ENCODE measurements around the gene HSD17B14. TPM values are rescaled to one million over a fixed set of nuclear protein-coding genes. Genes with fewer than 3 reads are reported as not detected.
"Not testable (repeated sequence)": the region's sequence is repeated elsewhere in the genome, so short reads cannot be mapped to it uniquely, and the experiment has no call there.

Gene HSD17B14
- total RNA-seq, 2 donors from 2014 or later: 5.6 to 6.6 TPM

- DNase-seq (ENCODE audit: low spot score): no peak
- intact Hi-C loops (cut with DNase I): no loop called here
Observed at GRCh38 chr19:48780631-48781391, 55.5 kb downstream of the HSD17B14 start.

- intact Hi-C loops (cut with DNase I): no loop called here
- DNase-seq (ENCODE audit: low spot score): no peak
Observed at GRCh38 chr19:48779636-48780035, 56.7 kb downstream of the HSD17B14 start.

- DNase-seq (ENCODE audit: low spot score): no peak
- intact Hi-C loops (cut with DNase I): no loop called here
Observed at GRCh38 chr19:48777720-48778119, 58.6 kb downstream of the HSD17B14 start.

GRCh38 chr19:48777139-48777538, 59.2 kb downstream of the HSD17B14 start:
- no peak for DNase-seq (ENCODE audit: low spot score)
- intact Hi-C loops (cut with DNase I): no loop called here

GRCh38 chr19:48772503-48772953, 63.8 kb downstream of the HSD17B14 start:
- intact Hi-C loops (cut with DNase I): no loop called here
- DNase-seq (ENCODE audit: low spot score): no peak

- DNase-seq (ENCODE audit: low spot score): no peak
- intact Hi-C loops (cut with DNase I): no loop called here
Observed at GRCh38 chr19:48770734-48771472, 65.4 kb downstream of the HSD17B14 start.

- intact Hi-C loops (cut with DNase I): no loop called here
- no peak for DNase-seq (ENCODE audit: low spot score)
Observed at GRCh38 chr19:48770266-48770665, 66.0 kb downstream of the HSD17B14 start.

- intact Hi-C loops (cut with DNase I): loop anchor here in 1 of 2 donors (5.0 kb wide), 1 partner anchor 683 kb away; the partner anchor contains the start of genes ALDH16A1 and PIH1D1
- no peak for DNase-seq (ENCODE audit: low spot score)
Observed at GRCh38 chr19:48768994-48769713, 67.1 kb downstream of the HSD17B14 start.

GRCh38 chr19:48768171-48768753, 68.0 kb downstream of the HSD17B14 start:
- intact Hi-C loops (cut with DNase I): loop anchor here in 1 of 2 donors (5.0 kb wide), 1 partner anchor 684 kb away; the partner anchor contains the start of genes ALDH16A1 and PIH1D1
- DNase-seq (ENCODE audit: low spot score): not testable (repeated sequence)

GRCh38 chr19:48765816-48766215, 70.5 kb downstream of the HSD17B14 start:
- intact Hi-C loops (cut with DNase I): loop anchor here in 1 of 2 donors (5.0 kb wide), 1 partner anchor 686 kb away; the partner anchor contains the start of genes ALDH16A1 and PIH1D1
- not testable (repeated sequence) for DNase-seq (ENCODE audit: low spot score)

Other genes with a start within 250 kb of the HSD17B14 start
- not detected for gene SPACA4, start 229.7 kb downstream of the HSD17B14 start, total RNA-seq
- gene FAM83E, start 221.4 kb downstream of the HSD17B14 start, total RNA-seq: not detected
- 100 to 1,000 TPM; 746 to 777 TPM for gene RPL18, start 217.3 kb downstream of the HSD17B14 start, total RNA-seq
- gene SPHK2, start 217.0 kb downstream of the HSD17B14 start, total RNA-seq: 10 to 100 TPM in 1 of 2 donors, 1 to 10 TPM in 1; 8.5 to 12.1 TPM
- gene DBP, start 199.1 kb downstream of the HSD17B14 start, total RNA-seq: 1 to 10 TPM; 1.8 to 3.6 TPM
- gene CA11, start 190.3 kb downstream of the HSD17B14 start, total RNA-seq: 1 to 10 TPM; 4.8 to 5.7 TPM
- under 1 TPM; 0.28 to 0.38 TPM for gene NTN5, start 163.5 kb downstream of the HSD17B14 start, total RNA-seq
- gene FUT2, start 140.5 kb downstream of the HSD17B14 start, total RNA-seq: not detected
- 1 to 10 TPM in 1 of 2 donors, under 1 TPM in 1; 0.90 to 1.1 TPM for gene MAMSTR, start 116.8 kb downstream of the HSD17B14 start, total RNA-seq
- gene RASIP1, start 95.9 kb downstream of the HSD17B14 start, total RNA-seq: 10 to 100 TPM; 13.8 to 19.2 TPM
- gene IZUMO1, start 89.6 kb downstream of the HSD17B14 start, total RNA-seq: under 1 TPM; 0.52 to 0.56 TPM
- 1 to 10 TPM; 1.5 to 2.1 TPM for gene FUT1, start 83.8 kb downstream of the HSD17B14 start, total RNA-seq
- not detected for gene FGF21, start 81.0 kb downstream of the HSD17B14 start, total RNA-seq
- gene BCAT2, start 25.5 kb downstream of the HSD17B14 start, total RNA-seq: 10 to 100 TPM; 21.7 to 24.9 TPM
- gene PLEKHA4, start 32.1 kb upstream of the HSD17B14 start, total RNA-seq: 10 to 100 TPM; 91.0 to 91.2 TPM
- gene PPP1R15A, start 35.9 kb upstream of the HSD17B14 start, total RNA-seq: 100 to 1,000 TPM in 1 of 2 donors, 10 to 100 TPM in 1; 72.8 to 172 TPM
- 1 to 10 TPM in 1 of 2 donors, under 1 TPM in 1; 0.86 to 1.9 TPM for gene TULP2, start 62.3 kb upstream of the HSD17B14 start, total RNA-seq
- 100 to 1,000 TPM; 219 to 282 TPM for gene NUCB1, start 63.8 kb upstream of the HSD17B14 start, total RNA-seq
- not detected for gene DHDH, start 97.2 kb upstream of the HSD17B14 start, total RNA-seq
- gene BAX, start 118.4 kb upstream of the HSD17B14 start, total RNA-seq: 10 to 100 TPM; 44.6 to 53.4 TPM
- 1,000 to 10,000 TPM; 2,854 to 3,275 TPM for gene FTL, start 128.8 kb upstream of the HSD17B14 start, total RNA-seq
- 10 to 100 TPM; 28.0 to 39.5 TPM for gene GYS1, start 156.8 kb upstream of the HSD17B14 start, total RNA-seq
- 10 to 100 TPM; 34.7 to 43.1 TPM for gene RUVBL2, start 157.4 kb upstream of the HSD17B14 start, total RNA-seq
- gene LHB, start 180.6 kb upstream of the HSD17B14 start, total RNA-seq: not detected
- not detected for gene CGB3, start 187.8 kb upstream of the HSD17B14 start, total RNA-seq
- not detected for gene CGB2, start 195.4 kb upstream of the HSD17B14 start, total RNA-seq
- not detected for gene CGB1, start 200.4 kb upstream of the HSD17B14 start, total RNA-seq
- gene CGB5, start 207.4 kb upstream of the HSD17B14 start, total RNA-seq: not detected
- not detected for gene CGB8, start 212.6 kb upstream of the HSD17B14 start, total RNA-seq
- gene CGB7, start 221.3 kb upstream of the HSD17B14 start, total RNA-seq: not detected
- gene NTF4, start 228.3 kb upstream of the HSD17B14 start, total RNA-seq: not detected
- not detected for gene KCNA7, start 236.2 kb upstream of the HSD17B14 start, total RNA-seq
- gene SNRNP70, start 249.0 kb upstream of the HSD17B14 start, total RNA-seq: 100 to 1,000 TPM; 114 to 124 TPM

Data from posterior vena cava (tissue), 2 donors.